ENCODE data around the gene AIFM2.

- TF ChIP-seq YY1 (IDR thresholded peaks at IDR 0.05; ENCODE audit: insufficient read depth, insufficient read length) (no peak), SUZ12 (IDR thresholded peaks at IDR 0.05; ENCODE audit: extremely low read depth, insufficient read depth, insufficient read length) (no peak), ZNF274 (IDR thresholded peaks at IDR 0.05; ENCODE audit: low read depth, low read length) (no peak)
Observed at GRCh38 chr10:70093335-70093944, 39.2 kb downstream of the AIFM2 start.
